WTC11 (cell line): ENCODE results near the gene SND1.

Experiments
- ATF3 ChIP-seq: sonication (generic); formaldehyde crosslinking; conservative IDR thresholded peaks from 2 replicates; pipeline ENCODE4 v1.8.1; 2022; ENCODE audit warnings: mild to moderate bottlenecking, missing genetic modification reagents
- CTCF ChIP-seq: fragments of 200-600 bp; IDR thresholded peaks from 2 replicates; pipeline ENCODE4 v1.8.0; 2022; ENCODE audit warnings: antibody characterized with exemption
- MAX ChIP-seq: sonication (generic); formaldehyde crosslinking; IDR thresholded peaks from 2 replicates; pipeline ENCODE4 v1.8.0; 2022; ENCODE audit warnings: mild to moderate bottlenecking, missing genetic modification reagents

- TF ChIP-seq MAX (no peak), CTCF (no peak), ATF3 (CRISPR knock-in tag) (no peak)
These were observed 426.3 kb downstream of the SND1 start for GRCh38 chr7:128078309-128078708.
